Nephron progenitor cell (in vitro differentiated cells): Measurements from ENCODE around the gene SLC38A2.

Source experiments
- DNase-seq: peaks from one replicate; pipeline ENCODE4 v3.0.0; 2021
- H3K27ac Mint-ChIP-seq: 2 replicates; pipeline ENCODE4 v1.8.0; 2021; ENCODE audit warnings: mild to moderate bottlenecking, moderate library complexity, mixed read lengths
- H3K27me3 Mint-ChIP-seq: 2 replicates; pipeline ENCODE4 v1.8.0; 2021; ENCODE audit warnings: mild to moderate bottlenecking, low read depth, mixed read lengths; ENCODE audit not compliant: poor library complexity
- H3K36me3 Mint-ChIP-seq: 2 replicates; pipeline ENCODE4 v1.8.0; 2021; ENCODE audit warnings: low read depth, mixed read lengths
- H3K4me1 Mint-ChIP-seq: 2 replicates; pipeline ENCODE4 v1.8.0; 2021; ENCODE audit warnings: mixed read lengths
- H3K4me3 Mint-ChIP-seq: 2 replicates; pipeline ENCODE4 v1.8.0; 2021; ENCODE audit warnings: mild to moderate bottlenecking, moderate library complexity, mixed read lengths
- H3K9me3 Mint-ChIP-seq: 2 replicates; pipeline ENCODE4 v1.8.0; 2021; ENCODE audit warnings: mild to moderate bottlenecking, moderate library complexity, mixed read lengths
- TF ChIP-seq, protein P1 (sequence below): fragments of 200-600 bp; sonication (generic); IDR thresholded peaks from 2 replicates; pipeline ENCODE4 v1.5.0; 2021; ENCODE audit warnings: antibody characterized with exemption

The SLC38A2 gene

DNA sequence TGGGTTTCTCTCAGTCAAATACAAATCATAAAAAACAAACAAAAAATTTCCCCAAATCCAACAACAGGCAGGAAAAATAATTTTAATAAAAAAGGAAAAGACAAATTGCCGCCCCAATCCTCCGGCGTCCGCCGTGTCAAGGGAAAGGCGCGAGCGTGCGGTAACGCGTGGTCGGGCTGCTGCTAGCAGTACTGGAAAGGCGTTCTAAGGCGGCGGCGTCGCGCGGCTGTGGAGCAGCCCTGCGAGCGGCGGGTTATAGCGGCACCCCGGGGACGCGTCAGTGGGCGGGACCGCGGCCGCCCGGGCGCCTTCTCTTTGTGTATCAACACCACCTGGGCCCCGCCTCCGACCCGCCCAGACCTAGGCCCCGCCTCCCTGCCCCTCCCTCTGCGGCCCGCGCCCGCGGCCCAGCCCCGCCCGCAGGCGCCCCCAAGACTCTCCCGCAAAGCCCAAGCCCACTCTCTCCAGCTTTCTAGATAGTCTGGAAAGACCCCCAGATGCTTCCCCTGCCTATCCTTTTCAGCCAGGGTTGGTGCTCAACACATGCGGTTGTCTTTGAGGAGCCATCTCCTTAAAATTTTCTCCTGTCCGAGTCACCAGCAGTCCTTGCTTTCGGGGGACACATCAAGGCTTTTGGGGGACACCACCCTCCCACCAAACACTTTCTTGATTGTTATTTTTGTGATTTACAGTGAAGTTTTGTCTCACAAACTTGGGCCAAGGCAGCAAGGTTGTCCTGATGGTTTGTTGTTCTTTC lies at the start of gene SLC38A2:
TSS of gene SLC38A2 (minus strand) at position 230 of the 757 bp plus-strand sequence. CDS start 1,480 bp downstream, outside the sequence.
- H3K27me3 Mint-ChIP-seq, result peaks cover 17% of the 10 kb centered on the region
- DNase-seq, result peak; percentile 98
- H3K4me1 Mint-ChIP-seq, result peaks cover 52% of the 10 kb centered on the region
- H3K4me3 Mint-ChIP-seq, result peak within 1 kb of the TSS; percentile 99
- peaks cover 30% of the 10 kb centered on the region for H3K36me3 Mint-ChIP-seq
- H3K9me3 Mint-ChIP-seq, result no peaks in the 10 kb centered on the region
- TF ChIP-seq, protein P1, sequence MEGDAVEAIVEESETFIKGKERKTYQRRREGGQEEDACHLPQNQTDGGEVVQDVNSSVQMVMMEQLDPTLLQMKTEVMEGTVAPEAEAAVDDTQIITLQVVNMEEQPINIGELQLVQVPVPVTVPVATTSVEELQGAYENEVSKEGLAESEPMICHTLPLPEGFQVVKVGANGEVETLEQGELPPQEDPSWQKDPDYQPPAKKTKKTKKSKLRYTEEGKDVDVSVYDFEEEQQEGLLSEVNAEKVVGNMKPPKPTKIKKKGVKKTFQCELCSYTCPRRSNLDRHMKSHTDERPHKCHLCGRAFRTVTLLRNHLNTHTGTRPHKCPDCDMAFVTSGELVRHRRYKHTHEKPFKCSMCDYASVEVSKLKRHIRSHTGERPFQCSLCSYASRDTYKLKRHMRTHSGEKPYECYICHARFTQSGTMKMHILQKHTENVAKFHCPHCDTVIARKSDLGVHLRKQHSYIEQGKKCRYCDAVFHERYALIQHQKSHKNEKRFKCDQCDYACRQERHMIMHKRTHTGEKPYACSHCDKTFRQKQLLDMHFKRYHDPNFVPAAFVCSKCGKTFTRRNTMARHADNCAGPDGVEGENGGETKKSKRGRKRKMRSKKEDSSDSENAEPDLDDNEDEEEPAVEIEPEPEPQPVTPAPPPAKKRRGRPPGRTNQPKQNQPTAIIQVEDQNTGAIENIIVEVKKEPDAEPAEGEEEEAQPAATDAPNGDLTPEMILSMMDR, result no peak
- H3K27ac Mint-ChIP-seq, result peak within 1 kb of the TSS; percentile 100

DNA sequence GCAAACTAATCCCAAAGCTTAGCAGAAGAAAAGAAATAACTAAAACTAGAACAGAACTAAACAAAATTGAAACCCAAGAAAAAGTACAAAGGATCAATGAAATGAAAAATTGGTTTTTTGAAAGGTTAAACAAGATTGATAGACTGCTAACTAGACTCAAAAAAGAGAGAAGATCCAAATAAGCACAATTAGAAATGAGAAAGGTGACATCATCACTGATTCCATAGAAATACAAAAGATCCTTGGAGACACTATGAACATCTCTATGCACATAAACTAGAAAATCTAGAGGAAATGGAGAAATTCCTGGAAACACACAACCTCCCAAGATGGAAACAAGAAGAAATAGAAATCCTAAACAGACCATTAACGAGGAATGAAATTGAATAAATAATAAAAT lies 47.1 kb upstream of the SLC38A2 start:
- Mint-ChIP-seq H3K36me3 (peaks cover 36% of the 10 kb centered on the region), H3K4me3 (no peak overlapping the region), H3K27ac (no peak overlapping the region), H3K9me3 (peaks cover 44% of the 10 kb centered on the region), H3K4me1 (no peaks in the 10 kb centered on the region), H3K27me3 (no peaks in the 10 kb centered on the region)
- TF ChIP-seq, protein P1, result no peak
- no peak for DNase-seq

GRCh38 chr12:46415552-46415951 lies 43.0 kb upstream of the SLC38A2 start:
- DNase-seq, result no peak
- peaks cover 4% of the 10 kb centered on the region for H3K4me1 Mint-ChIP-seq
- peaks cover 27% of the 10 kb centered on the region for H3K9me3 Mint-ChIP-seq
- H3K36me3 Mint-ChIP-seq, result peaks cover 27% of the 10 kb centered on the region
- no peak overlapping the region for H3K4me3 Mint-ChIP-seq
- TF ChIP-seq, protein P1, result no peak
- no peak overlapping the region for H3K27ac Mint-ChIP-seq
- no peaks in the 10 kb centered on the region for H3K27me3 Mint-ChIP-seq

DNA sequence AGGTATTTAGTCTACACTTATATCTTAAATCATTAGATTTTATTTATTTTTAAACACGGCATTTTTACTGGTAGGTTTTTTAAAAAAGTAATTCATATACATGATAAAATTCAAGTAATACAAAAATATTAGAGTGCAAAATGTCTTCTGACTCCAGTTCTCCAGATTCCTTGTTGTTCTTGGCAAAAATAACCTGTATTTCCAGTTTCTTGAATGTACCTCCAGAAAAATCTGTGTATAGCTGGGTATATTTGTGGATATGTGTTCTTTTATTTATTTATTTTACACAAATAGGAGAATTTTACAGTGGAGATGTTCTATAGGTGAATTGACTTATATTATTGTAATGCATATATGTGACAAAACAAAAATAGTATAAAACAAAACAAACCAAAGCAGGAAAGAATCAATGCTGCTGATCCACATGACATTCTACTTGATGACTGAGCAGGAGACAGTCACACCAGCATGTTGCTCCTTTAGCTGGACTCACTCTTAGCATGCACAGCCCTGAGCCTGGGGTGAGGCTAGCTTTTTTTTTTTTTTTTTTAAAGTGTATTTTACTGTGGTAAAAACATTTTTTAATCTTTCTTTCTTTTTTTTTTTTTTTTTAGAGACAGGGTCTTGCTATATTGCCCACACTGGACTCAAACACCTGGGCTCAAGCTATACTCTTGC lies 42.2 kb upstream of the SLC38A2 start:
- TF ChIP-seq, protein P1, result no peak
- DNase-seq, result no peak
- no peak overlapping the region for H3K27ac Mint-ChIP-seq
- H3K4me3 Mint-ChIP-seq, result no peak overlapping the region
- H3K4me1 Mint-ChIP-seq, result peaks cover 4% of the 10 kb centered on the region
- H3K9me3 Mint-ChIP-seq, result peaks cover 19% of the 10 kb centered on the region
- H3K36me3 Mint-ChIP-seq, result peaks cover 22% of the 10 kb centered on the region
- H3K27me3 Mint-ChIP-seq, result no peaks in the 10 kb centered on the region

- Mint-ChIP-seq H3K4me3 (no peak overlapping the region), H3K36me3 (peaks cover 8% of the 10 kb centered on the region), H3K9me3 (peaks cover 5% of the 10 kb centered on the region), H3K27ac (no peak overlapping the region), H3K4me1 (peaks cover 11% of the 10 kb centered on the region), H3K27me3 (no peaks in the 10 kb centered on the region)
- no peak for DNase-seq
- TF ChIP-seq, protein P1, result no peak
Observed at GRCh38 chr12:46413368-46413767, 40.8 kb upstream of the SLC38A2 start.
